A549 (cell line): ENCODE results near the gene ARTN. TPM values are rescaled to one million over a fixed set of nuclear protein-coding genes. Genes with fewer than 3 reads are reported as not detected.

Source experiments
- ATAC-seq, 2 experiments: fragments of 200-7000 bp in 1 of 2; fragments of >200 bp in 1 of 2; cut with Nextera tagmentation in 1 of 2; cut with Tn5 transposase in 1 of 2; 3 replicates each; pipeline versions ENCODE4 v1.8.0 to v1.9.1; 2018 to 2020; ENCODE audit warnings: mild to moderate bottlenecking in 1 of 2, moderate library complexity in 1 of 2
- CTCF ChIA-PET: fragments of 300-600 bp; sonication (Branson Sonifier 250); formaldehyde crosslinking; extraction: SDS; loops from one replicate; lab custom pipeline; 2021; ENCODE audit warnings: antibody characterized with exemption, inconsistent platforms; lab: Yijun Ruan, JAX
- POLR2A ChIA-PET: fragments of 350-600 bp; formaldehyde crosslinking; extraction: SDS; loops from one replicate; lab custom pipeline; 2021; ENCODE audit warnings: antibody characterized with exemption, inconsistent platforms; lab: Yijun Ruan, JAX
- DNase-seq, 2 experiments: peaks; one replicate each; pipeline versions ENCODE4 v3.0.0 to v3.0.0-alpha.2; 2011 to 2016; ENCODE audit warnings: low read depth in 1 of 2, low spot score in 1 of 2
- FAIRE-seq: peaks from 2 replicates; lab custom pipeline; 2011; peaks lifted over from hg19 to GRCh38; lab: Jason Lieb, UNC
- H3K27ac ChIP-seq, 2 experiments: fragments of >200 bp; sonication (Bioruptor Twin); formaldehyde crosslinking; 3 replicates each; pipeline ENCODE4 v1.5.1; 2016 to 2017
- H3K4me1 ChIP-seq: fragments of >200 bp; sonication (Bioruptor Twin); formaldehyde crosslinking; 3 replicates; pipeline ENCODE4 v1.6.1; 2016
- H3K4me2 ChIP-seq: fragments of >200 bp; sonication (Bioruptor Twin); formaldehyde crosslinking; 3 replicates; pipeline ENCODE4 v1.6.1; 2016
- H3K4me3 ChIP-seq: fragments of >200 bp; sonication (Bioruptor Twin); formaldehyde crosslinking; 3 replicates; pipeline ENCODE4 v1.5.1; 2016
- H3K9me3 ChIP-seq: fragments of >200 bp; sonication (Bioruptor Twin); formaldehyde crosslinking; 3 replicates; pipeline ENCODE4 v1.6.1; 2016
- CBX2 ChIP-seq: fragments of 200-600 bp; sonication (generic); IDR thresholded peaks from 2 replicates; pipeline ENCODE4 v1.6.1; 2016; ENCODE audit warnings: low read depth, mild to moderate bottlenecking, borderline replicate concordance
- CHD2 ChIP-seq: fragments of 150-350 bp; IDR thresholded peaks from 2 replicates; pipeline ENCODE4 v1.6.1; 2014; ENCODE audit warnings: low read length; ENCODE audit not compliant: partially characterized antibody
- EHMT2 ChIP-seq: fragments of 200-600 bp; sonication (generic); IDR thresholded peaks from 2 replicates; pipeline ENCODE4 v1.6.1; 2016; ENCODE audit warnings: antibody characterized with exemption, low read depth, mild to moderate bottlenecking, moderate library complexity
- FOSB ChIP-seq: fragments of 250-450 bp; sonication (Bioruptor Pico); IDR thresholded peaks from 2 replicates; pipeline ENCODE4 v1.5.0; 2020; ENCODE audit warnings: mild to moderate bottlenecking, moderate library complexity
- FOXS1 ChIP-seq: fragments of 250-450 bp; sonication (Bioruptor Pico); IDR thresholded peaks from 2 replicates; pipeline ENCODE4 v1.5.0; 2020; ENCODE audit warnings: mild to moderate bottlenecking, moderate library complexity
- GATA3 ChIP-seq: IDR thresholded peaks from 2 replicates; pipeline ENCODE4 v1.6.1; 2012; ENCODE audit warnings: borderline replicate concordance
- HOXA7 ChIP-seq: fragments of 250-450 bp; sonication (Bioruptor Pico); IDR thresholded peaks from 2 replicates; pipeline ENCODE4 v1.5.0; 2020; ENCODE audit warnings: mild to moderate bottlenecking, moderate library complexity
- HOXB13 ChIP-seq: fragments of 250-450 bp; sonication (Bioruptor Pico); IDR thresholded peaks from 2 replicates; pipeline ENCODE4 v1.5.0; 2020; ENCODE audit warnings: low read depth, mild to moderate bottlenecking, moderate library complexity
- MAFK ChIP-seq: fragments of 450-650 bp; IDR thresholded peaks from 2 replicates; pipeline ENCODE4 v1.6.1; 2014; ENCODE audit not compliant: partially characterized antibody
- MAZ ChIP-seq: fragments of 150-350 bp; IDR thresholded peaks from 2 replicates; pipeline ENCODE4 v1.6.1; 2014; ENCODE audit warnings: antibody characterized with exemption, low read depth, low read length, borderline replicate concordance
- PHF8 ChIP-seq: fragments of 200-600 bp; sonication (generic); IDR thresholded peaks from 2 replicates; pipeline ENCODE4 v1.6.1; 2016; ENCODE audit warnings: low read depth, mild to moderate bottlenecking, antibody characterized with exemption, moderate library complexity, borderline replicate concordance
- RAD21 ChIP-seq, 2 experiments: fragments of >200 bp in 1 of 2; sonication (Bioruptor Twin) in 1 of 2; formaldehyde crosslinking in 1 of 2; IDR thresholded peaks in 1 of 2; conservative IDR thresholded peaks in 1 of 2; 2 replicates in 1 of 2; 3 replicates in 1 of 2; pipeline ENCODE4 v1.6.1; 2012 to 2018; ENCODE audit warnings: inconsistent platforms in 1 of 2
- RFX5 ChIP-seq: fragments of 450-650 bp; IDR thresholded peaks from 2 replicates; pipeline ENCODE4 v1.7.1; 2014; ENCODE audit warnings: antibody characterized with exemption, mild to moderate bottlenecking, moderate library complexity
- SMC3 ChIP-seq: fragments of >200 bp; sonication (Bioruptor Twin); formaldehyde crosslinking; IDR thresholded peaks from 3 replicates; pipeline ENCODE4 v1.6.1; 2018; ENCODE audit warnings: inconsistent platforms
- ZSCAN20 ChIP-seq: fragments of 250-450 bp; sonication (Bioruptor Pico); IDR thresholded peaks from 2 replicates; pipeline ENCODE4 v1.8.0; 2022; ENCODE audit warnings: mild to moderate bottlenecking, moderate library complexity
- WGBS: methylation state at CpG from one replicate; pipeline ENCODE4 v1.1.6; 2017; ENCODE audit errors: missing lambda C conversion rate; 5-methylcytosine and 5-hydroxymethylcytosine counted together
- polyA plus RNA-seq, 4 experiments: library from polyadenylated mRNA; depleted of rRNA in 3 of 4; stranded (reverse); fragments of >200 nt; fragmentation: RNase III in 1 of 4; extraction: RNeasy Plus Mini Kit Qiagen cat#74134 plus additional on column Dnase treatment in 1 of 4; gene quantifications; 2 replicates in 3 of 4; 3 replicates in 1 of 4; pipeline ENCODE4 v1.2.3, GENCODE V29; 2011 to 2017
- TF ChIP-seq, protein P1 (sequence below): fragments of 150-350 bp; IDR thresholded peaks from 2 replicates; pipeline ENCODE4 v1.6.1; 2014; ENCODE audit warnings: low read depth, mild to moderate bottlenecking, low read length
- TF ChIP-seq, protein P2 (sequence below): fragments of >200 bp; sonication (Bioruptor Twin); formaldehyde crosslinking; IDR thresholded peaks from 2 replicates; pipeline ENCODE4 v1.6.1; 2016

Gene ARTN
- polyA plus RNA-seq, 2 of the 4 experiments (the other 2 are of a cell fraction), result 0.21 to 0.53 TPM

DNA sequence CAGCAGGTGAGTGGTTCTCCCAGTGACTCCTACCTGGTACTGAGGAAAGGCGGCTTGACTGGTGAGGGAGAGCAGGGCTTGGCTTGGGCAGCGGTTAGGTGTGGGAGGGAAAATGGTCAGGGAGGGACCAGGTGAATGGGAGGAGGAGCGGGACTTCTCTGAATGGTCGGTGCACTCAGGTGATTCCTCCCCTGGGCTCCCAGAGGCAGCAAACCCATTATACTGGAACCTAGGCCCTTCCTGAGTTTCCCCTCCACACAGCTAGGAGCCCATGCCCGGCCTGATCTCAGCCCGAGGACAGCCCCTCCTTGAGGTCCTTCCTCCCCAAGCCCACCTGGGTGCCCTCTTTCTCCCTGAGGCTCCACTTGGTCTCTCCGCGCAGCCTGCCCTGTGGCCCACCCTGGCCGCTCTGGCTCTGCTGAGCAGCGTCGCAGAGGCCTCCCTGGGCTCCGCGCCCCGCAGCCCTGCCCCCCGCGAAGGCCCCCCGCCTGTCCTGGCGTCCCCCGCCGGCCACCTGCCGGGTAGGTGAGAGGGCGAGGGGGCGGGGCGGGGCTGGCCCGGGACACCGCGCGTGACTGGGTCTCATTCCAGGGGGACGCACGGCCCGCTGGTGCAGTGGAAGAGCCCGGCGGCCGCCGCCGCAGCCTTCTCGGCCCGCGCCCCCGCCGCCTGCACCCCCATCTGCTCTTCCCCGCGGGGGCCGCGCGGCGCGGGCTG lies 2.3 kb downstream of the ARTN start:
- no peak for ATAC-seq
- FAIRE-seq, result no peak
- peaks cover 40% of the 10 kb centered on the region for H3K4me1 ChIP-seq
- H3K27ac ChIP-seq, result peak overlapping the region in 1 of 2 experiments; percentile 92; a peak in 1 of 6 replicates
- no peak overlapping the region for H3K4me3 ChIP-seq
- ChIA-PET POLR2A (no interaction called here), CTCF (interaction anchor here (1.5 to 16.9 kb wide), 11 partner anchors 8 to 176 kb away, joined by 3 to 243 read pairs (median 8); partner anchors contain the start of gene IPO13)
- no peak for DNase-seq
- H3K9me3 ChIP-seq, result no peaks in the 10 kb centered on the region
- TF ChIP-seq SMC3, result no peak
- H3K4me2 ChIP-seq, result no peak overlapping the region
- 90% methylated on average over 6 of the region's 48 CpGs for WGBS

DNA sequence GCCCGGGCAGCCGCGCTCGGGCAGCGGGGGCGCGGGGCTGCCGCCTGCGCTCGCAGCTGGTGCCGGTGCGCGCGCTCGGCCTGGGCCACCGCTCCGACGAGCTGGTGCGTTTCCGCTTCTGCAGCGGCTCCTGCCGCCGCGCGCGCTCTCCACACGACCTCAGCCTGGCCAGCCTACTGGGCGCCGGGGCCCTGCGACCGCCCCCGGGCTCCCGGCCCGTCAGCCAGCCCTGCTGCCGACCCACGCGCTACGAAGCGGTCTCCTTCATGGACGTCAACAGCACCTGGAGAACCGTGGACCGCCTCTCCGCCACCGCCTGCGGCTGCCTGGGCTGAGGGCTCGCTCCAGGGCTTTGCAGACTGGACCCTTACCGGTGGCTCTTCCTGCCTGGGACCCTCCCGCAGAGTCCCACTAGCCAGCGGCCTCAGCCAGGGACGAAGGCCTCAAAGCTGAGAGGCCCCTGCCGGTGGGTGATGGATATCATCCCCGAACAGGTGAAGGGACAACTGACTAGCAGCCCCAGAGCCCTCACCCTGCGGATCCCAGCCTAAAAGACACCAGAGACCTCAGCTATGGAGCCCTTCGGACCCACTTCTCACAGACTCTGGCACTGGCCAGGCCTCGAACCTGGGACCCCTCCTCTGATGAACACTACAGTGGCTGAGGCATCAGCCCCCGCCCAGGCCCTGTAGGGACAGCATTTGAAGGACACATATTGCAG lies 3.0 kb downstream of the ARTN start:
- Histone ChIP-seq H3K4me2 (peak overlapping the region; percentile 55), H3K4me1 (peaks cover 40% of the 10 kb centered on the region), H3K27ac (peak overlapping the region; percentile 64 to 83; a peak in 5 of 6 replicates), H3K4me3 (no peak overlapping the region), H3K9me3 (no peaks in the 10 kb centered on the region)
- TF ChIP-seq CHD2, result no peak
- WGBS, result 96% methylated on average over 30 of the region's 56 CpGs
- DNase-seq (no peak), FAIRE-seq (no peak), ATAC-seq (no peak)
- CTCF ChIA-PET, result interaction anchor here (1.8 to 16.9 kb wide), 4 partner anchors 9 to 172 kb away, joined by 5 to 243 read pairs (median 18); partner anchors contain the start of gene IPO13
- POLR2A ChIA-PET, result no interaction called here

DNA sequence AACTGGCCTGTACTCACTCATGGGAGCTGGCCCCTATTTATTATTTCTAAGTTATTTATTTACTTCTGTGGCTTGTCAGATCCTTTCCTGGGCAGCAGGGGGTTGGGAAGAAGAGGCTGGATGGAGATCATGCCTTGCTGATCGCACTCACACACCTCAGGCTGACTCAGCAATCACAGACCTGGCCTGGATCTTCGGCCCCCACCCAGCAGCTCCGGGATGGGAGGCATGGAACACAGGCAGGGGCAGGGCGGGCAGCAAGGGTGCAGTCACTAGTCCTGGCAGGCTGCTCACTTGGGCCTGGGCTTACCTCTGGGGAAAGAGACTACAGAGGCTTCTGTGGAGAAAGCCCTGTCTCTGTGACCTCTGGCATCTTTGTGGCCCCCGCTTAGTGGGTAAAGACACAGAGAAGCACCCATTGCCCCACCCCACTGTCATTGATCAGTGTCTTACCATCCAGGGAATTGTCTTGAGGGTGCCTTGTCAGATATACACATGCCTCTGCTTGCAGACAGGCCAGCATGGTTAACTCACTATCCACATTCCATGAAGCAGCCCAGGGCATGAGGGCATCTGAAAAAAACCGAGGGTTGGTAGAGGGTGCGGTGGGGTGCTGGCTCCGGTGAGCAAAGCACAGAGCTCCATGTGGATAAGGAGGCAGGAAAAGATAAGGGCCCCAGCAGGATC lies 3.7 kb downstream of the ARTN start:
- Histone ChIP-seq H3K4me1 (peaks cover 39% of the 10 kb centered on the region), H3K27ac (peak overlapping the region; percentile 64 to 83), H3K9me3 (no peaks in the 10 kb centered on the region), H3K4me2 (peak overlapping the region; percentile 55), H3K4me3 (no peak overlapping the region)
- DNase-seq (peak in 1 of 2 experiments; percentile 27), ATAC-seq (no peak), FAIRE-seq (no peak)
- peak; percentile 60 for TF ChIP-seq MAFK
- TF ChIP-seq HOXB13 (CRISPR knock-in tag), result no peak
- ChIA-PET POLR2A (no interaction called here), CTCF (interaction anchor here (1.8 to 16.9 kb wide), 3 partner anchors 8 to 172 kb away, joined by 5 to 243 read pairs (median 6); no protein-coding TSS in a partner anchor)
- 40% methylated on average over 7 of the region's 8 CpGs for WGBS

DNA sequence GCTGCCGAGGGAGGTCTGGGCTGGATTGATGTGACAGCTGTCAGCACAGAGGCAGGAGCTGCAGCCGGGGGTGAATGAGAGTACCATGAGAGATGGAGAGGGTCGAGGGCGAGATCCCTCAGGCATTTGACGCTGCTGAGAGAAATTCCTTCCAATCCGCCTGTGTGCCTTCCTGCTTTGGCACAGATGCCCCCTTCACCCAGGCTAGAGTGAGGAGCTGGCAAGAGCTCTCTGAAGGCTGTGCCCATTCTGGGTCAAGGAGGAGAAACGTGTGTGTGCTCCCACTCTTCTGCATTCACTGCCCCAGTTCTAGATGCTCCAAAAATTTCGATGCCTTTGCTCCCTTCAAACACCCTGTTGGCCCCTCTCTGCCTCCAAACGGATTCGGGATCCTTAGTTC lies 4.8 kb downstream of the ARTN start:
- TF ChIP-seq EHMT2 (no peak), HOXA7 (CRISPR knock-in tag) (no peak), FOXS1 (CRISPR knock-in tag) (no peak), GATA3 (no peak), PHF8 (no peak), RFX5 (no peak), HOXB13 (CRISPR knock-in tag) (no peak), SMC3 (no peak), MAFK (no peak), ZSCAN20 (CRISPR knock-in tag) (no peak), CBX2 (no peak), MAZ (no peak), RAD21 (conservative IDR thresholded peaks at IDR 0.05 in 1 of 2, IDR thresholded peaks at IDR 0.05 in 1 of 2) (no peak), FOSB (CRISPR knock-in tag) (no peak)
- TF ChIP-seq, protein P1, sequence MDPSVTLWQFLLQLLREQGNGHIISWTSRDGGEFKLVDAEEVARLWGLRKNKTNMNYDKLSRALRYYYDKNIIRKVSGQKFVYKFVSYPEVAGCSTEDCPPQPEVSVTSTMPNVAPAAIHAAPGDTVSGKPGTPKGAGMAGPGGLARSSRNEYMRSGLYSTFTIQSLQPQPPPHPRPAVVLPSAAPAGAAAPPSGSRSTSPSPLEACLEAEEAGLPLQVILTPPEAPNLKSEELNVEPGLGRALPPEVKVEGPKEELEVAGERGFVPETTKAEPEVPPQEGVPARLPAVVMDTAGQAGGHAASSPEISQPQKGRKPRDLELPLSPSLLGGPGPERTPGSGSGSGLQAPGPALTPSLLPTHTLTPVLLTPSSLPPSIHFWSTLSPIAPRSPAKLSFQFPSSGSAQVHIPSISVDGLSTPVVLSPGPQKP, result no peak
- TF ChIP-seq, protein P2, sequence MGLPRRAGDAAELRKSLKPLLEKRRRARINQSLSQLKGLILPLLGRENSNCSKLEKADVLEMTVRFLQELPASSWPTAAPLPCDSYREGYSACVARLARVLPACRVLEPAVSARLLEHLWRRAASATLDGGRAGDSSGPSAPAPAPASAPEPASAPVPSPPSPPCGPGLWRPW, result no peak
- Histone ChIP-seq H3K4me1 (peaks cover 29% of the 10 kb centered on the region), H3K4me2 (no peak overlapping the region), H3K27ac (no peak overlapping the region; a peak in 1 of 6 replicates), H3K9me3 (no peaks in the 10 kb centered on the region), H3K4me3 (no peak overlapping the region)
- DNase-seq (no peak), ATAC-seq (no peak), FAIRE-seq (no peak)
- ChIA-PET CTCF (interaction anchor here (1.8 to 16.9 kb wide), 3 partner anchors 7 to 173 kb away, joined by 5 to 243 read pairs (median 6); no protein-coding TSS in a partner anchor), POLR2A (no interaction called here)
- 93% methylated on average over 10 of the region's 10 CpGs for WGBS
